ENCODE data around the gene EPS8L1.

The EPS8L1 gene

DNA sequence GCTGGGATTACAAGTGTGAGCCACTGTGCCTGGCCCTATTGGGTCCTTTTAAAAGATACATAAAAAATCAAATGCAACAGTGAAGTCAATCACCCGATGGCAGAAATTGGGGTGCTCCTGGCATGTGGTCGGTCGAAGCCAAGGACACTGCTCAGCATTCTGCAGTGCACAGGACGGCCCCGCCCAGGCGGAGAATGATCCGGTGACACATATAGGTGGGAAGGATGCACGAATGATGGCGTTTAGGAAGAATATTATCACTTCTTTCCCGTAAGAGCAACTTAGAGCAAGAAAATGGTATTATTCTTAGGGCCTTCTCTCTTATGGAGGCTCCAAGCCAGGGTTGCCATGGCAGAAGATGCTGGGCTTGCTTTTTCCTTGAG, 34.4 kb upstream of the EPS8L1 start:
- Histone ChIP-seq H3K36me3 (ENCODE audit: insufficient read depth, low read length) (peaks cover 13% of the 10 kb centered on the region), H3K4me1 (ENCODE audit: insufficient read depth, low read length) (no peaks in the 10 kb centered on the region), H3K27me3 (ENCODE audit: control insufficient read depth in 1 of 2, insufficient read depth in 2 of 2, low read length in 2 of 2) (no peaks in the 10 kb centered on the region), H3K9me3 (ENCODE audit: low read length) (no peaks in the 10 kb centered on the region), H3K9ac (ENCODE audit: low read length) (no peak overlapping the region), H3K27ac (ENCODE audit: low read depth, low read length) (no peak overlapping the region), H3K4me3 (ENCODE audit: low read depth in 1 of 2, low read length in 2 of 2) (no peak overlapping the region)

DNA sequence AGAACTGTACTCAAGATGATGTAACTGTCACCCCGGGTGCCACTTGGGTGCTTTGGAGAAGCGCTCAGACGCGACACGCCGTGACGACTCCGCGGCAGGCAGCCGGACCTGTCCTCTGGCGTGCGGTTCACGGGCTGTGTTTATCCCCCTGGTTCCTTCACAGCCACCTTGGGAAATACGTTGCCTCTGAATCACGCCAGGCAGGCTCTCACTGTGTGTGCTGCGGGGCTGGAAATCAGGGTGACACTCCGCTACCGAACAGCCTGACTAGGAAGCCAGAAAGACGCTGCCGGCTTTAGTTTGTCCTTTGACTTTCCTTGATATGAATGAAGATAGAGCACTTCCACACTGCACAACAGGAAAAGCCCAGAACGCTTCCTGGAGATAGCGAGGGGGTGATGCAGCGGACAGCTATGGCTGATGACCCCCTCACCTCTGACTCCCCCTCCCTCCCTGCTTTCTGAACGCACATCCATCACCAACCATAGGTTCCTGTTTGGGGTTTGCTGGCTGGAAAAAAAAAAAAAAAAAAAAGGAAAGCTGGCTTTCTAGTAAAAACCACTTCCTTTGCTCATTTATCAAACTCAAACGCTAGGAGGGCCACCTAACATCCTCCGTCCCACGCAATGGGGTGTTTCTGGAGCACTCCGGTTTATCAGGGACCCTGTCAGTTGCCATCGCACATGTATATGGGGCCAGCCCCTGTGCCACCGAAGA, 33.9 kb upstream of the EPS8L1 start:
- Histone ChIP-seq H3K36me3 (ENCODE audit: insufficient read depth, low read length) (peaks cover 17% of the 10 kb centered on the region), H3K4me1 (ENCODE audit: insufficient read depth, low read length) (no peaks in the 10 kb centered on the region), H3K27me3 (ENCODE audit: control insufficient read depth in 1 of 2, insufficient read depth in 2 of 2, low read length in 2 of 2) (no peaks in the 10 kb centered on the region), H3K9ac (ENCODE audit: low read length) (no peak overlapping the region), H3K9me3 (ENCODE audit: low read length) (no peaks in the 10 kb centered on the region), H3K4me3 (ENCODE audit: low read depth in 1 of 2, low read length in 2 of 2) (no peak overlapping the region), H3K27ac (ENCODE audit: low read depth, low read length) (no peak overlapping the region)

DNA sequence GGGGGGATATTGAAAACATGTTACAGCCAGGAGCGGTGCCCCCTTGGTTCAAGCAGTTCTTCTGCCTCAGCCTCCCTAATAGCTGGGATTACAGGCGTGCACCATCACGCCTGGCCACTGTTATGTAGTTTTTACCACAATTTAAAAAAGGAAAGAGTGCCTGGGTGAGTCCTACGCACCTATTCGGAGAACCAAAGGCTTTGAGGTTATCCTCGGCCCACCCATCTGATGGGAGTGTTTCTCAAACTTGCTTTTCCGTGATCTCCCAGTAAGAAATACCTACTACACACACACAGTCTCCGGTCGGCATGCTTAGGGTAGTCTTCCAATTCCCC, 33.4 kb upstream of the EPS8L1 start:
- Histone ChIP-seq H3K4me1 (ENCODE audit: insufficient read depth, low read length) (no peaks in the 10 kb centered on the region), H3K27ac (ENCODE audit: low read depth, low read length) (no peak overlapping the region), H3K36me3 (ENCODE audit: insufficient read depth, low read length) (peaks cover 22% of the 10 kb centered on the region), H3K9me3 (ENCODE audit: low read length) (no peaks in the 10 kb centered on the region), H3K4me3 (ENCODE audit: low read depth in 1 of 2, low read length in 2 of 2) (no peak overlapping the region), H3K27me3 (ENCODE audit: control insufficient read depth in 1 of 2, insufficient read depth in 2 of 2, low read length in 2 of 2) (no peaks in the 10 kb centered on the region), H3K9ac (ENCODE audit: low read length) (no peak overlapping the region)

DNA sequence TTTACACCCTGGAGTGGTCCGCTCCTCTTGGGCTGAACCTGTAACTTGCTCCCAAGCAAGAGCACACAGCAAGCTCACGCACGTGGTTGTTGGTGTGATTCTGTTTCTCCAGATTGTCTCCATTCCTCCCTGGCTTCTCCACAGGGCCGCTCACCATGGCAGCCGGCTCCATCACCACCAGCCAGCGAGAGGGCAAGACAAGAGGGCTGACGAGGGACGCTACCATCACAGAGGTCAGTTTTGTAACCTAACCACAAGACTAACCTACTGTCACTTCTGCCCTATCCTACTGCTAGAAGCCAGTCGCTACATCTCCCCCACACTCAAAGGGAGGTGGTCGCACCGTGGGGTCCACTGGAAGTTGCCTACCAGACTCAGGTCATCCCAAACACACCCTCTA, 33.0 kb upstream of the EPS8L1 start:
- no peaks in the 10 kb centered on the region for H3K9me3 ChIP-seq (ENCODE audit: low read length)
- peaks cover 26% of the 10 kb centered on the region for H3K36me3 ChIP-seq (ENCODE audit: insufficient read depth, low read length)
- H3K4me3 ChIP-seq (ENCODE audit: low read depth in 1 of 2, low read length in 2 of 2), result no peak overlapping the region
- no peaks in the 10 kb centered on the region for H3K4me1 ChIP-seq (ENCODE audit: insufficient read depth, low read length)
- H3K27me3 ChIP-seq (ENCODE audit: control insufficient read depth in 1 of 2, insufficient read depth in 2 of 2, low read length in 2 of 2), result no peaks in the 10 kb centered on the region
- no peak overlapping the region for H3K9ac ChIP-seq (ENCODE audit: low read length)
- H3K27ac ChIP-seq (ENCODE audit: low read depth, low read length), result no peak overlapping the region

DNA sequence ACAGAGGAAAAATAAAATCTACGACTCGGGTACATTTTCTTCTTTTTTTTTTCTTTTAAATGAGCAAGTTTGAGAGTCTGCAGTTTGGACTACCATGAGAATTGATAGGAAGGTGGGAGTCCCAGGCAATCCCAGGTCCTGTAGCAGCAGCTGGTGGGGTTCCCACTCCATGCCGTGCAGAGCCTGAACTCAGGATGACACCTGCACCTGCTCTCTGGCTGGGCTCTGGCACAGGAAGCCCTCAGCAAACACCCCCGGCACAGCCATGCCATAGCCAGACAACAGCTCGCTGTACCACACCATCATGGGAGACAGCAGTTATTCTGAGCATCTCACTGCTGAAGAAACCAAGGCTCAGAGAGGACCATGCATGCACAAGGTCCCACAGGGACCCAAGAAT, 31.4 kb upstream of the EPS8L1 start:
- Histone ChIP-seq H3K4me1 (ENCODE audit: insufficient read depth, low read length) (no peaks in the 10 kb centered on the region), H3K4me3 (ENCODE audit: low read depth in 1 of 2, low read length in 2 of 2) (no peak overlapping the region), H3K27ac (ENCODE audit: low read depth, low read length) (no peak overlapping the region), H3K9ac (ENCODE audit: low read length) (no peak overlapping the region), H3K9me3 (ENCODE audit: low read length) (no peaks in the 10 kb centered on the region), H3K36me3 (ENCODE audit: insufficient read depth, low read length) (peaks cover 38% of the 10 kb centered on the region), H3K27me3 (ENCODE audit: control insufficient read depth in 1 of 2, insufficient read depth in 2 of 2, low read length in 2 of 2) (no peaks in the 10 kb centered on the region)

DNA sequence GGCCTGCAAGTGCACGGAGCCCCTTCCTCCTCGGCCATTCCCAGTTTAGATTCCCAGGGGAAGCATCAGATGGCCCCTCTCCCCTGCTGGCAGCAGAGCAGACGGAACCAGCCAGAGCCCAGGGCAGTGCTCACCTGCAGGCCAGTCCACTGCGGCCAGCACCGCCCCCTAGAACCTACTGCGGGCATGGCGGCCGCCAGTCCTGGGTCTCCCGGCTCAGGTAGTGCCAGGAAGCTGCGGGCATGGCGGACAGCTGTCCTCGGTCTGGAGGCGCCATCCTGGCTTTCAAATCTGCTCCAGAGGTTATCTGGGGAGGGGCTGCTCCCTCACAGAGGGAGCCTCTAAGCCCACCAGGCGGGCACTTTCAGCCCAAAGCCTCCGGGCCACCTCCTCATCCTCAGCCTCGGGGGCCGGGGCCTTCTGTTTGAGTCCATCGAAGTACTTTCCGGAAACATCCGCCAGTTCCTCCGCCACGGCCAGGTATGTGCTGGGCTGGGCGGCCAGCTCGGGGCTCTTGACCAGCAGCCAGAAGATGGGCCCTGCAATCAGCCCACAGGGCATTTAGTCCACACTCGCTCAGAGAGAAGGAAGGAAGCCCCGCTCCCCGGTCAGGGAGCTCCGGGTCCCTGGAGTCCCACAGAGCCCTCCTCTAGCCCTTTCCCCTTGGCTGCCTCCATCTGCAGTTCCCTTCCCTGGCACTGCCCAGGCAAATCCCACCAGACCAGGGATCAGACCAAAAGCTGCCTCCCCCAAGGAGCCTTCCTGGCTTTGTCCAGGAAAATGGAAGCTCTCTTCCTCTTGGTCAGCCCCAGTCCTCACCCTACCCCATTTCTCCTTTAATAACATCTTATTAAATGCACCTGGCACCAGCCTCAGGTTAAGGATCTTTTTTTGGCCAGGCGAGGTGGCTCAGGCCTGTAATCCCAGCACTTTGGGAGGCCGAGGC, 30.6 kb upstream of the EPS8L1 start:
- no peaks in the 10 kb centered on the region for H3K4me1 ChIP-seq (ENCODE audit: insufficient read depth, low read length)
- H3K9ac ChIP-seq (ENCODE audit: low read length), result no peak overlapping the region
- H3K27me3 ChIP-seq (ENCODE audit: control insufficient read depth in 1 of 2, insufficient read depth in 2 of 2, low read length in 2 of 2), result no peaks in the 10 kb centered on the region
- no peaks in the 10 kb centered on the region for H3K9me3 ChIP-seq (ENCODE audit: low read length)
- no peak overlapping the region for H3K27ac ChIP-seq (ENCODE audit: low read depth, low read length)
- peaks cover 39% of the 10 kb centered on the region for H3K36me3 ChIP-seq (ENCODE audit: insufficient read depth, low read length)
- H3K4me3 ChIP-seq (ENCODE audit: low read depth in 1 of 2, low read length in 2 of 2), result no peak overlapping the region

DNA sequence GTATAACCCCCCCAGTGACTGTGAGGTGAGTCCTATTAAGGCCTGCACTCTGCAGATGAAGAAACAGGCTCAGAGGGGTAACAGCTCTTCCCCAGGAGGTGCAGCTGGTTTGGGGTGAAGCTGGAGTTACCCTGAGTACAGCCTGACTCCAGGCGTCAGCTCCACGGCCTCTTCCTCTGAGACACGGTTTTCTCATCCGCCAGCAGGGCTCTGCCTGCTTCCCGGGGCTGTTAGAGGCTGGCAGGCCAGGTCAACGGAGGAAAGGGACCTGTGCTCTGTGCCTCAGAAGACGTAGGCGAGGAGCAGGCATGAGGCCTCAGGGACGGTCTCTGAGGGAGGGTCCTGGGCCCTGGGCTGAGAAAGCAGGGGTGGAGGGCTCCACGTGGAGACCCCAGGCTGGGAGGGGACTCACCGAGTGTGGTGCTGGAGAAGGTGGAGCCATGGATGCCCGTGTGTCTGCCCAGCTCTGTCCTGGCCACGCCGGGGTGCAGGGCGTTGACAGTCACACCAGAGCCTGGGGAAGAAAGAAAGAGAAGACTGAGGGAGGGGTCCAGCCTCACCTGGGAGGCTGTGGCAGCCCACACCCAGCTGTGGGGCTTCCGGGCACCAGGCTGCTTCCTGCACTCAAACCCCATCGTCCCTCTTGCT, 28.6 kb upstream of the EPS8L1 start:
- Histone ChIP-seq H3K27ac (ENCODE audit: low read depth, low read length) (no peak overlapping the region), H3K9ac (ENCODE audit: low read length) (no peak overlapping the region), H3K9me3 (ENCODE audit: low read length) (no peaks in the 10 kb centered on the region), H3K4me3 (ENCODE audit: low read depth in 1 of 2, low read length in 2 of 2) (no peak overlapping the region), H3K27me3 (ENCODE audit: control insufficient read depth in 1 of 2, insufficient read depth in 2 of 2, low read length in 2 of 2) (no peaks in the 10 kb centered on the region), H3K36me3 (ENCODE audit: insufficient read depth, low read length) (peaks cover 50% of the 10 kb centered on the region), H3K4me1 (ENCODE audit: insufficient read depth, low read length) (no peaks in the 10 kb centered on the region)

DNA sequence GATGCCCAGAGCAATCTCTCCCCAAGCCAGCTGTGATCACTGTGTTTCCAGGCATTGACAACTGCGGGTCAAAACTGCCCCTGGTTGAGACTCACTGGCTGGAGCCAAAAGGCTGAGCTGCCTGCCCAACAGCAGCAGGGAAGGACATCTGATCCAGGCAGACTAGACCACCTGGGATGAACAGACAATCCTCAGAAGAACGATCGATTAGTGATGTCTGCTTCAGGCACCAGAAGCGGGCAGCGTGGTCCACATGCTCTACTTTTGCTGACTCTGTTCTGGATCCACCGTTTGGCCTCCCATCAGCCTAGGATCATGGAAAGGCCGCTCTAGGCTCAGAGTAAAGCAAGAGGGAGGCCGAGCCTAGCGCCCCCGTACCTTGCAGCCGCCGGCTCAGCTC, 27.7 kb upstream of the EPS8L1 start:
- Histone ChIP-seq H3K27me3 (ENCODE audit: control insufficient read depth in 1 of 2, insufficient read depth in 2 of 2, low read length in 2 of 2) (no peaks in the 10 kb centered on the region), H3K27ac (ENCODE audit: low read depth, low read length) (no peak overlapping the region), H3K36me3 (ENCODE audit: insufficient read depth, low read length) (peaks cover 50% of the 10 kb centered on the region), H3K4me3 (ENCODE audit: low read depth in 1 of 2, low read length in 2 of 2) (no peak overlapping the region), H3K9me3 (ENCODE audit: low read length) (no peaks in the 10 kb centered on the region), H3K4me1 (ENCODE audit: insufficient read depth, low read length) (no peaks in the 10 kb centered on the region), H3K9ac (ENCODE audit: low read length) (no peak overlapping the region)

DNA sequence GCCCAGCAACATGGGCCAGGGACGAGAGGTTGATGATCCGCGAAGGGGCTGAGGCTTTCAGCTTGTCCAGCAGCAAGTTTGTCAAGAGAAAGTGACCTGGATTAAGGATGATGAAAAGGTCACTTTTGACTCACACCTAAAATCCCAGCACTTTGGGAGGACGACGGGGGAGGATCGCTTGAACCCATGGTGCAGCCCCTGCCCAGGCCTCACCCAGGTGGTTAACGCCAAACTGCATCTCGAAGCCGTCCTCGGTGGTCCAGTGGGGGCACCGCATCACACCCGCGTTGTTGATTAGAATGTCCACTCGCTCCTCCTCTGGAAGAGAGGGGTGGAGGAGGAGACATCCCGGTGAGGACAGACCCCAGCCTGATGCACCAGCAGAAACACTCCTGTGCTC, 27.2 kb upstream of the EPS8L1 start:
- H3K36me3 ChIP-seq (ENCODE audit: insufficient read depth, low read length), result peaks cover 50% of the 10 kb centered on the region
- no peak overlapping the region for H3K4me3 ChIP-seq (ENCODE audit: low read depth in 1 of 2, low read length in 2 of 2)
- no peak overlapping the region for H3K27ac ChIP-seq (ENCODE audit: low read depth, low read length)
- H3K4me1 ChIP-seq (ENCODE audit: insufficient read depth, low read length), result no peaks in the 10 kb centered on the region
- H3K9me3 ChIP-seq (ENCODE audit: low read length), result no peaks in the 10 kb centered on the region
- no peak overlapping the region for H3K9ac ChIP-seq (ENCODE audit: low read length)
- no peaks in the 10 kb centered on the region for H3K27me3 ChIP-seq (ENCODE audit: control insufficient read depth in 1 of 2, insufficient read depth in 2 of 2, low read length in 2 of 2)

DNA sequence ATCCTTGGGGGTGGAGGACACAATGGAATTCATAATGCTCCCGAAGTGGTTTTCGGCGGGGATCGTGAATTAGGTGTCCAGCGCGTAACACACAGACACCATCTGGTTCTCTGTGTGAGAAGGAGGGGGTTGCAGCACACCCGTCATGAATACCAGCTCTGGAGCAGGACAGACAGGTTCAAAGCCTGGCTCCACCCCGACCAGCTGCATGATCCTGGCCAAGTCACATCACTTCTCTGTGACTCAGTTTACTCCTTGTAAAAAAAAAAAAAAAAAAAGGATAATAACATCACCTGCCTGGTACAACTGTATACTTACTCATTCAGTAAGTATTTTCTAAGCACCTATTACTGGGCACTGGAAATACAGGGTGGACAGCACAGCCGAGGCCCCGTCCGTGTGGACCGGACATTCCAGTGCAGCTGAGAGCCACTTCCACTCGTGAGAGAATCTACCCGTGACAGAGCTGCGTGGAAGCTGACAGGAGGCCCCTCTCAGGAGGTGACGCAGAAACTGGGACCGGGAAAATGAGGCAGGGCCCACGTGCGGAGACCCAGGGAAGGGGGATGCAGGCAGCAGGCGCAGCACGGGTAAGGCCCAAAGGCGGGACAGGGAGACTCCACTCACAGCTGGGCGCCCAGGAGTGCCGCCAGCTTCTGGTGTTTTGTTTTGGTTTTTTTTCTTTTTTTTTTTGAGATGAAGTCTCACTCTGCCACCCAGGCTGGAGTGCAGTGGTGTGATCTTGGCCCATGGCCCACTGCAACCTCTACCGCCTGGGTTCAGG, 24.7 kb upstream of the EPS8L1 start:
- Histone ChIP-seq H3K4me1 (ENCODE audit: insufficient read depth, low read length) (no peaks in the 10 kb centered on the region), H3K4me3 (ENCODE audit: low read depth in 1 of 2, low read length in 2 of 2) (no peak overlapping the region), H3K9me3 (ENCODE audit: low read length) (no peaks in the 10 kb centered on the region), H3K36me3 (ENCODE audit: insufficient read depth, low read length) (peaks cover 48% of the 10 kb centered on the region), H3K27me3 (ENCODE audit: control insufficient read depth in 1 of 2, insufficient read depth in 2 of 2, low read length in 2 of 2) (no peaks in the 10 kb centered on the region), H3K27ac (ENCODE audit: low read depth, low read length) (no peak overlapping the region), H3K9ac (ENCODE audit: low read length) (no peak overlapping the region)

DNA sequence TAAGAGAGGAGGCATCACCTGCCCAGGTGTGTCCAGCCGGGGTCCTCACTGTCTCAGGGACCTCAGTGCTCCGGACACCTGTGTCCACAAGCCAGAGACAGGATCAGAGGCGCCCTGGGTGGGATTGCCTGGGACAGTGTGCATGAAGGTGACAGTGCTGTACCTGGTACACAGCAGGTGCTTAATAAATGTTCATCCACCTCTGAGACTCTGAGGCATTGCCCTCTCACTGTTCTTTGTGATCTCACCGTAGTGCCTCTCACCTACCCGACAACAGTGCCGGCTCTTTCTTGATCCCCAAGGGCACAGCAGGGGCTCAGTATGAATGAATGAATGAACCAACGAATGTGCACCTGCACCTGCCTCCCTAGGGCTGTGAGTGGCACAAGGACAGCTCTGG, 21.9 kb upstream of the EPS8L1 start:
- peaks cover 43% of the 10 kb centered on the region for H3K36me3 ChIP-seq (ENCODE audit: insufficient read depth, low read length)
- no peak overlapping the region for H3K4me3 ChIP-seq (ENCODE audit: low read depth in 1 of 2, low read length in 2 of 2)
- H3K27me3 ChIP-seq (ENCODE audit: control insufficient read depth in 1 of 2, insufficient read depth in 2 of 2, low read length in 2 of 2), result no peaks in the 10 kb centered on the region
- no peaks in the 10 kb centered on the region for H3K9me3 ChIP-seq (ENCODE audit: low read length)
- no peak overlapping the region for H3K9ac ChIP-seq (ENCODE audit: low read length)
- H3K4me1 ChIP-seq (ENCODE audit: insufficient read depth, low read length), result no peaks in the 10 kb centered on the region
- H3K27ac ChIP-seq (ENCODE audit: low read depth, low read length), result no peak overlapping the region

Measured in muscle layer of colon (tissue), 2 donors.